HuH-7 (cell line): ENCODE data around the gene DOK6.
"Not testable (repeated sequence)": the region's sequence is repeated elsewhere in the genome, so short reads cannot be mapped to it uniquely, and the experiment has no call there.

ENCODE experiments used
- DNase-seq: peaks from one replicate; pipeline ENCODE4 v3.0.0; 2011; ENCODE audit warnings: low spot score

Gene DOK6

GRCh38 chr18:69400253-69400975 is at the start of gene DOK6:
DOK6 (plus strand) TSS chr18:69400888.
- DNase-seq, result peak; percentile 46

GRCh38 chr18:69353023-69353422 is 47.7 kb upstream of the DOK6 start:
- DNase-seq, result no peak

GRCh38 chr18:69357590-69357989 is 43.1 kb upstream of the DOK6 start:
- no peak for DNase-seq

GRCh38 chr18:69358212-69358895 is 42.3 kb upstream of the DOK6 start:
- peak; percentile 8 for DNase-seq

- DNase-seq, result not testable (repeated sequence)
Observed at GRCh38 chr18:69359768-69360167, 40.9 kb upstream of the DOK6 start.

GRCh38 chr18:69364930-69365329 is 35.8 kb upstream of the DOK6 start:
- no peak for DNase-seq

GRCh38 chr18:69365658-69366057 is 35.0 kb upstream of the DOK6 start:
- DNase-seq, result no peak

- no peak for DNase-seq
Observed at GRCh38 chr18:69367104-69367503, 33.6 kb upstream of the DOK6 start.

- DNase-seq, result no peak
Observed at GRCh38 chr18:69371729-69372128, 29.0 kb upstream of the DOK6 start.

GRCh38 chr18:69380324-69380723 is 20.4 kb upstream of the DOK6 start:
- DNase-seq, result no peak

GRCh38 chr18:69383186-69383585 is 17.5 kb upstream of the DOK6 start:
- no peak for DNase-seq

GRCh38 chr18:69387186-69387585 is 13.5 kb upstream of the DOK6 start:
- no peak for DNase-seq

- DNase-seq, result no peak
Observed at GRCh38 chr18:69388222-69388621, 12.5 kb upstream of the DOK6 start.

GRCh38 chr18:69397096-69397495 is 3.6 kb upstream of the DOK6 start:
- DNase-seq, result no peak

GRCh38 chr18:69399253-69399652 is 1.4 kb upstream of the DOK6 start:
- DNase-seq, result no peak

GRCh38 chr18:69400976-69401225 is 213 bp downstream of the DOK6 start:
- no peak for DNase-seq

GRCh38 chr18:69401226-69401971 is 711 bp downstream of the DOK6 start:
- DNase-seq, result peak; percentile 17

- DNase-seq, result peak; percentile 21
Observed at GRCh38 chr18:69401972-69402532, 1.4 kb downstream of the DOK6 start.

GRCh38 chr18:69402533-69402989 is 1.9 kb downstream of the DOK6 start:
- no peak for DNase-seq

GRCh38 chr18:69408522-69408921 is 7.8 kb downstream of the DOK6 start:
- DNase-seq, result no peak

GRCh38 chr18:69411199-69411598 is 10.5 kb downstream of the DOK6 start:
- DNase-seq, result no peak

GRCh38 chr18:69414184-69414583 is 13.5 kb downstream of the DOK6 start:
- DNase-seq, result no peak

GRCh38 chr18:69432847-69433246 is 32.2 kb downstream of the DOK6 start:
- no peak for DNase-seq
